DLD1 (cell line): ENCODE data around the gene CD99L2.
"Not testable (repeated sequence)": the region's sequence is repeated elsewhere in the genome, so short reads cannot be mapped to it uniquely, and the experiment has no call there.

Source experiments
- in situ Hi-C: cut with HindIII; loops from 2 replicates; pipeline ENCODE4 v1.10.0; 2017; ENCODE audit warnings: low sequenced_read_pairs

CD99L2 gene

GRCh38 chrX:150857453-150857852 lies 41.0 kb downstream of the CD99L2 start:
- in situ Hi-C loops, result no loop called here

GRCh38 chrX:150856785-150857184 lies 41.7 kb downstream of the CD99L2 start:
- in situ Hi-C loops, result no loop called here

DNA sequence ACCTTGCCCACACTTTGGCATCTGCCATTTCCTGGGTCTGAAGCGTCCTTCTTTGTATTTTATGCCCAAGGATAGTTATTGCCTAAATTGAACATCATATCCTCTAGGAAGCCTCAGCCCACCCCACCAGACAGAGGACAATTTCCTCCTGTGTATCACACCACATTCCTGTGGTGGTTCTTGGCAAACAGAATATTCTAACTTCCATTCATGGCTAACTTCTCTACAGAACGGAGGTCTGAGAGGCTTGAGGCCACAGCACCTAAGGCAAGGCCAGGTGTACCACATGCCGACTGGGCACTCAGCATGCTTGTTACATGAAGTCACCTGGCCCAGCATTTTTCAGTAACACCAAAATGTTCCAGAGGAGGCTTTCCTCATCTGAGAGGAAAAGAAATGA lies 42.4 kb downstream of the CD99L2 start:
- in situ Hi-C loops, result no loop called here

DNA sequence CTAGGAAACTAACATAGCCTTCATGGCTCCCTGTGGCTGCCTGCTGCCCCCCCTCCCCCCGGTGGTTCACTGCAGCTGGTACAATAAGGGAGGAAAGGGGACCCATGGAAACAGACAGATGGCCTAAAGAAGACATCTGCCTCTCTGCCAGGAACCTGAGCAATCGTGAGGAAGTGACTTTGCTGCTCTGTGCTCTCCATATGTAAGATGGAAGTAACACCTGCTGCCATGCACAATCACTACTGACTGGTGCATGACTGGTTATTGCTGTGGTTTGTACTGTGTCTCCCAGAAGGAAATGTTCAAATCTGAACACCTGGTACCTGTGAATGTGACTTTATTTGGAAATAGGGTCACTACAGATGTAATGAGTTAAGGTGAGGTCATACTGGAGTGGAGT lies 43.6 kb downstream of the CD99L2 start:
- in situ Hi-C loops, result no loop called here

GRCh38 chrX:150849996-150850720 lies 48.3 kb downstream of the CD99L2 start:
- in situ Hi-C loops, result no loop called here

DNA sequence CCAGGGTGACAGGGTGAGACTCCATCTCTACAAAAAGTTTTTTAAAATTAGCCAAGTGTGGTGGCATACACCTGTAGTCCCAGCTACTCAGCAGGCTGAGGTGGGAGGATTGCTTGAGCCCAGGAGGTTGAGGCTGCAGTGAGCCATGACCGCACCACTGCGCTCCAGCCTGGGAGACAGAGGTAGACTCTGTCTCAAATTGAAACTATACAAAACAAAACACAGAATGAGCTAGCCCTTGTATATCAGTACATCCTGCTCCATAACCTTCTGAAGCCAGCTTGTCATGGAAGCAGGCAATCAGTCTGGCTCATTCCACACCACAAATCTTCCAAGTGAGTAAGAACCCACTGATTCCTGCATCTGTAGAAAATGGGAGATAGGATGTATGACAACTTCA lies 49.0 kb downstream of the CD99L2 start:
- in situ Hi-C loops, result no loop called here

DNA sequence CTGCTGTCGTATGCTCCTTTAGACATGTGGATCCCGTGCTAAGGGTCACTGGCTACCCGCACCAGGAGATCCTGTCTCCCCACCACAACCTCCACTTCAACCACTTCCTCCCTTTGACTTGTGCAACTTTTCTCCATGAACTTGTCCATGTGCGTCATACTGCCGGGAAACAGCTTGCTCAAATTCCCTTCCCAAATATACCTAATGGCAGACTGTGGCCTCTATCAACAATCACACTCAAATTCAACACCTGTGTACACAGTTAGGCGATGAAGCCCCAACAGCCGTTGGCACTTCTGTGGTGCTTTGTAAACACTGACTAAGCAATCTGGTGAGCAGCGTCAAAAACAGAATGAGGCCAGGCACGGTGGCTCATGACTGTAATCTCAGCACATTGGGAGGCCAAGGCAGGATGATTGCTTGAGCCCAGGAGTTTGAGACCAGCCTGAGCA lies 49.5 kb downstream of the CD99L2 start:
- in situ Hi-C loops, result no loop called here

GRCh38 chrX:150847088-150847487 lies 51.4 kb downstream of the CD99L2 start:
- in situ Hi-C loops, result no loop called here

- in situ Hi-C loops, result no loop called here
Measured at GRCh38 chrX:150846130-150846529, 52.3 kb downstream of the CD99L2 start.

DNA sequence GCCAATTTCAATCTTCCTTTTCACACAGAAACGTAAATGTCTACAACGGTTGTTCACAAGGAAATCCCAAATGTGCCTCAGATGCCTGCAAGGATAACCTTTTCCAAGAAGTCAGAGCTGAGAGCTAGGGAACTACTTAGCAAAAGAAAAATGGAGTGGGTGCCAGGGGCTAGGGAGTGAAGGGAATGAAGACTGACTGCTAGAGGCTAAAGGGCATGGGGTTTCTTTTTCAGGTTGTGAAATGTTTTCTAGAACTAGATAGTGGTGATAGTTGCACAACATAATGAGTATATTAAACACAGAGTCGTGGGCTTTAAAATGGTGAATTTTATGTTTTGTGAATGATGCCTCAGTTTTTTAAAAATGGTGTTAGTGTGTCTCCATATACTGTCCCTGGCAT lies 53.4 kb downstream of the CD99L2 start:
- in situ Hi-C loops, result no loop called here

DNA sequence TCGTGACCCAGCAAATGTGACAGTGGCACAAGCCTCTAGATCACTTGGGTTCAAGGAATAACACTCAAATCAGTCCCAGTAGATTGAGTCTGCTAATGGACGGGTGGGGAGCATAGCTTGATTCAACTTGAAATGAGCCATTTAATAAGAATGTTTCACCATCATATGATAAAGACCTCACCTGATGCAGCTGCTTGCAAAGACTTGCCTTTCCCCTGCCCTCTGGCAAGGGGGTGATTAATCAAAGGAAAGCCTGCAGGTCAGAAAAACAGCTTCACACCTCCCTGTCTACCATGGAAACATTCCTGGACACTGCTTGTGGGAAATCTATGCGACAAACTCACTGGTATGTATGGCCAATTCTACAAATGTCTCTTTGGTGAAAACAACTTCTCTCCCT lies 54.5 kb downstream of the CD99L2 start:
- in situ Hi-C loops, result no loop called here

DNA sequence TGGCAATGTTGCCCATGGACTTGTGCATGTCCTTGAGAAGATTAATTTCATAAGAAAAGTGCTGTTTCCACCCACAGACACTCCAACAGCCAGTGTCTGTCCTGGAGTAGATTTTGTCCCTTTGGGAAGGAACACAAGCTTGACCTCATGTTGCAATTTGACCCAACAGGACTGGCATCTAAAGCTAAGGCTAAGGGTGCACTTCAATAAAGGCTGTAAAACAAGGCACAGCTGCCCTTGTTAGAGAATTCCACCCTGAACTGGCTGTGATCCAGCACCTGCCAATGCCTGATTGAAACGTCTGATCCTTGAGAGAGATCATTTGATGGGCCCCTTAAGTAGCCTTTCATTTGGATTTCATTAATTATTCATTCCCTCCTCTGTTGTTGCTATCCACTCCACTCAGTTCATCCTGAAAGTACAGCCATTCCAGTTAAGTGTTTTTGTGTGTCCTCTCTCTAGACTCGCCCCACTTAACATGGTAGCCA lies 56.2 kb downstream of the CD99L2 start:
- in situ Hi-C loops, result no loop called here

- in situ Hi-C loops, result no loop called here
Measured at GRCh38 chrX:150841456-150842197, 56.8 kb downstream of the CD99L2 start.

- in situ Hi-C loops, result no loop called here
Measured at GRCh38 chrX:150837845-150838244, 60.6 kb downstream of the CD99L2 start.

DNA sequence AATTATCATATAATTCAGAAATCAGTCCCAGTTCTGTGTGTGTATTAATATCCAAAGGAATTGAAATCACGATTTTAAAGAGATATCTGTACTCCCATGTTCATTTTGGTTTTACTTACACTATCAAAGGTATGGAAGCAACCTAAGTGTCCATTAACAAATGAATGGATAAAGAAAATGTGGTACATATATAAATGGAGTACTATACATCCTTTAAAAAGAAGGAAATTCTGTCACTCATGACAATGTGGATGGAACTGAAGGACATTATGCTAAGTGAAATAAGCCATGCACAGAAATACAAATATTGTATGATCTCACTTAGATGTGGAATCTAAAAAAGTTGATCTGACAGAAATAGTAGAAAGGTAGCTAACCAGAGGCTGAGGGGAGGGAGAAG lies 63.8 kb downstream of the CD99L2 start:
- in situ Hi-C loops, result no loop called here

- in situ Hi-C loops, result no loop called here
Measured at GRCh38 chrX:150833454-150834056, 64.9 kb downstream of the CD99L2 start.

GRCh38 chrX:150831863-150832262 lies 66.6 kb downstream of the CD99L2 start:
- in situ Hi-C loops, result no loop called here

GRCh38 chrX:150828785-150829184 lies 69.7 kb downstream of the CD99L2 start:
- in situ Hi-C loops, result no loop called here

DNA sequence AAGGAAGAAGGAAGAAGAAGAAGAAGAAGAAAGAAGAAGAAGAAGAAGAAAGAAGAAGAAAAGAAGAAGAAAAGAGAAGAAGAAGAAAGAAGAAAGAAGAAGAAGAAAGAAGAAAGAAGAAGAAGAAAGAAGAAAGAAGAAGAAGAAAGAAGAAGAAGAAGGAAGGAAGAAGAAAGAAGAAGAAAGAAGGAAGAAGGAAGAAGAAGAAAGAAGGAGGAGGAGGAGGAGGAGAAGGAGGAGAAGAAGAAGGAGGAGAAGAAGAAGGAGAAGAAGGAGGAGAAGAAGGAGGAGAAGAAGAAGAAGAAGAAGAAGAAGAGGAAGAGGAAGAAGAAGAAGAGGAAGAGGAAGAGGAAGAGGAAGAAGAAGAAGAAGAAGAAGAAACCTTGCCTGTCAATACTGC lies 74.1 kb downstream of the CD99L2 start:
- in situ Hi-C loops, result not testable (repeated sequence)

- in situ Hi-C loops, result not testable (repeated sequence)
Measured at GRCh38 chrX:150823826-150824225, 74.6 kb downstream of the CD99L2 start.

- in situ Hi-C loops, result no loop called here
Measured at GRCh38 chrX:150821971-150822370, 76.5 kb downstream of the CD99L2 start.

DNA sequence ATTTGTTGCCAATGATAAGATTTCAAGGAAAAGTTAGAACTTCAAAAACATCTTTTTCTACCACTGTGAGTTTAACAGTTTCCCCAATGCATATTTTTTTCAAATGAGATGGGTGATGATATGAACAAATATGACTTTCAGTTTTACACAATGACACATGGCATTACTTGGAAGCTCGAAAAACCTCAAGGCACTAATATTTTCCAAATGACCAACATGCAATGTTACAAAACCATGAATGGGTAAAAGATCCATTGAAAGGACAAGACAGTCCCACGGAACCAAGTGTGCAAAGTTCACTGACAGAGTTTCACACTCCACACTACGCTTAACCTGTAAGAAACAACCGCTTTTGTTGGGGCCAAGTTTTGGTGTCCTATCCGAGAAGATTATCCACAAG lies 84.5 kb downstream of the CD99L2 start:
- in situ Hi-C loops, result no loop called here
